ENCODE results near the gene SREBF1.

GRCh38 chr17:17872547-17873345, 36.0 kb upstream of the SREBF1 start:
- TF ChIP-seq, protein P1, sequence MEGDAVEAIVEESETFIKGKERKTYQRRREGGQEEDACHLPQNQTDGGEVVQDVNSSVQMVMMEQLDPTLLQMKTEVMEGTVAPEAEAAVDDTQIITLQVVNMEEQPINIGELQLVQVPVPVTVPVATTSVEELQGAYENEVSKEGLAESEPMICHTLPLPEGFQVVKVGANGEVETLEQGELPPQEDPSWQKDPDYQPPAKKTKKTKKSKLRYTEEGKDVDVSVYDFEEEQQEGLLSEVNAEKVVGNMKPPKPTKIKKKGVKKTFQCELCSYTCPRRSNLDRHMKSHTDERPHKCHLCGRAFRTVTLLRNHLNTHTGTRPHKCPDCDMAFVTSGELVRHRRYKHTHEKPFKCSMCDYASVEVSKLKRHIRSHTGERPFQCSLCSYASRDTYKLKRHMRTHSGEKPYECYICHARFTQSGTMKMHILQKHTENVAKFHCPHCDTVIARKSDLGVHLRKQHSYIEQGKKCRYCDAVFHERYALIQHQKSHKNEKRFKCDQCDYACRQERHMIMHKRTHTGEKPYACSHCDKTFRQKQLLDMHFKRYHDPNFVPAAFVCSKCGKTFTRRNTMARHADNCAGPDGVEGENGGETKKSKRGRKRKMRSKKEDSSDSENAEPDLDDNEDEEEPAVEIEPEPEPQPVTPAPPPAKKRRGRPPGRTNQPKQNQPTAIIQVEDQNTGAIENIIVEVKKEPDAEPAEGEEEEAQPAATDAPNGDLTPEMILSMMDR (IDR thresholded peaks at IDR 0.05), result no peak
- no peak for TF ChIP-seq POLR2A (IDR thresholded peaks at IDR 0.05)
